Effector memory CD4-positive, alpha-beta T cell (primary cell): Measurements from ENCODE around the gene AVL9.
"Not testable (repeated sequence)": the region's sequence is repeated elsewhere in the genome, so short reads cannot be mapped to it uniquely, and the experiment has no call there.

Experiments
- DNase-seq, 3 donors: peaks; one replicate each; pipeline ENCODE4 v3.0.0-alpha.2; 2020
- H3K27ac ChIP-seq: 2 replicates; pipeline ENCODE4 v1.7.0; 2013; ENCODE audit warnings: mild to moderate bottlenecking, low read length, moderate library complexity; ENCODE audit not compliant: insufficient read depth, poor library complexity, severe bottlenecking
- H3K27me3 ChIP-seq: replicated peaks from 2 replicates; pipeline ENCODE4 v1.7.0; 2013; ENCODE audit warnings: mild to moderate bottlenecking, low read length; ENCODE audit not compliant: insufficient read depth, control insufficient read depth, poor library complexity, severe bottlenecking
- H3K36me3 ChIP-seq: 2 replicates; pipeline ENCODE4 v1.7.0; 2013; ENCODE audit warnings: mild to moderate bottlenecking, low read length, moderate library complexity; ENCODE audit not compliant: control insufficient read depth, insufficient read depth
- H3K4me1 ChIP-seq: 2 replicates; pipeline ENCODE4 v1.7.0; 2013; ENCODE audit warnings: low read length, mild to moderate bottlenecking; ENCODE audit not compliant: control insufficient read depth, insufficient read depth, poor library complexity, severe bottlenecking
- H3K4me3 ChIP-seq: 2 replicates; pipeline ENCODE4 v1.7.0; 2013; ENCODE audit warnings: low read length, low read depth, mild to moderate bottlenecking; ENCODE audit not compliant: insufficient read depth, poor library complexity, severe bottlenecking
- H3K9me3 ChIP-seq: 2 replicates; pipeline ENCODE4 v1.7.0; 2013; ENCODE audit warnings: mild to moderate bottlenecking, low read length, moderate library complexity; ENCODE audit not compliant: control insufficient read depth
- total RNA-seq, 3 donors: gene quantifications; one replicate each; lab custom pipeline; 2026; lab: John Stamatoyannopoulos, UW

Gene AVL9
- total RNA-seq = 49.2 to 65.8 (median 57.4) reads per million in 3 donors

DNA sequence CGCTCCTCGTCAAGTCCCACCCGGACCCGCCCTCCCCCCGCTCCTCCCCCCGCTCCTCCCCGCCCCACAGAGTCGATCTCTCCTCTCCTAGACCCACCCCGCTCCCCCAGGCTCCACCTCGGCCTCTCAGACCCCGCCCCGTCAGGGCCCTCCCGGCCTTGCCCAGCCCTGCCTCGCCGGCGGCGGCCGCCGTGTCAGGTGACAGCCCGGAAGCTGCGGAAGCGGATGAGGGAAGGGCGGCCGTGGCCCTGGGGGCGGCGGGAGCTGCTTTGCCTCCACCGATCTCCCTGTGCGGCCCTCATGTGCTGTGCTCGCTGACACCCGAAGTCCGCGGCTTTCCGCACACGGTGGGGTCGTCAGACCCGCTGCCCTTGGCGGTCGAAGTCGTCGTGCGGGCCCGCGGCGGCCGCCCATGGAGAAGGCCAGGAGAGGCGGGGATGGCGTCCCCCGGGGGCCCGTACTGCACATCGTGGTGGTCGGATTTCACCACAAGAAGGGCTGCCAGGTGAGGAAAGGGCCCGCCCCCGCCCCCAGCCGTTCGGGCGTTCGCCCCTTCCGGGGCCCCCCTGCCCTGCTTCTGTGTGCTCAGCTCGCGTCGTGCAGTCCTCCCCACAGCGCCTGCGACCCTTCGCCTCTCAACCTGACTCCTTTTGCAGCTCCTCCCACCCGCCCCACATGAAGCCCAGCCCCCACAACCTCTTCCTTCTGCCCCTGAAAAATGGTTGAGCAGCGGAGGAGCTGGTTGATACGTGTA lies at the start of gene AVL9:
TSS of gene AVL9 (plus strand) at position 192 of the 754 bp plus-strand sequence. CDS start at position 413, 221 bp downstream.
- Histone ChIP-seq H3K27me3 (no peaks in the 10 kb centered on the region), H3K4me1 (peaks cover 10% of the 10 kb centered on the region), H3K4me3 (peak within 1 kb of the TSS; percentile 96), H3K9me3 (no peaks in the 10 kb centered on the region), H3K36me3 (no peaks in the 10 kb centered on the region), H3K27ac (peak within 1 kb of the TSS; percentile 96)
- peak; percentile 98 to 99 (median 98) for DNase-seq

DNA sequence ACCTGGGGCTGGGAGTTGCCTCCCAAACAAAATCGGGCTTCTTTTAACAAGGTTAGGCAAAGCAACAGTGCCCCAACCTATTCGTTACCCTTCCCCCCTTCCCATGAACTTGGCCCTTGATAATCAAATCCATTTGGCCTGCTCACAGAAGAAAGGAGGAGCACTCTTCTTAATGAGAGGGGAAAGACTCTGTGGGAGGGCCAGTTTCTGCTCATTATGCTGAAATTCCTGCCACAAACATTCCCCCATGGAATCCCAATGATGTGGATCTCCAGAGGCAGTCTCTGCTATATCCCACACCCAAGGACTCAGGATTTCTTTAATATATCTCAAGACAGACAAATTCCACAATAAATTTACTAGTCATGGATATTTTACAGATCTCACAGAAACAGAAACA lies 48.1 kb upstream of the AVL9 start:
- Histone ChIP-seq H3K4me3 (no peak overlapping the region), H3K27ac (no peak overlapping the region), H3K4me1 (no peaks in the 10 kb centered on the region), H3K9me3 (no peaks in the 10 kb centered on the region), H3K36me3 (no peaks in the 10 kb centered on the region), H3K27me3 (no peaks in the 10 kb centered on the region)
- DNase-seq = no peak

GRCh38 chr7:32453341-32454011 lies 41.8 kb upstream of the AVL9 start:
- DNase-seq = no peak
- no peaks in the 10 kb centered on the region for H3K9me3 ChIP-seq
- no peak overlapping the region for H3K27ac ChIP-seq
- no peak overlapping the region for H3K4me3 ChIP-seq
- H3K27me3 ChIP-seq = no peaks in the 10 kb centered on the region
- H3K36me3 ChIP-seq = no peaks in the 10 kb centered on the region
- H3K4me1 ChIP-seq = no peaks in the 10 kb centered on the region

DNA sequence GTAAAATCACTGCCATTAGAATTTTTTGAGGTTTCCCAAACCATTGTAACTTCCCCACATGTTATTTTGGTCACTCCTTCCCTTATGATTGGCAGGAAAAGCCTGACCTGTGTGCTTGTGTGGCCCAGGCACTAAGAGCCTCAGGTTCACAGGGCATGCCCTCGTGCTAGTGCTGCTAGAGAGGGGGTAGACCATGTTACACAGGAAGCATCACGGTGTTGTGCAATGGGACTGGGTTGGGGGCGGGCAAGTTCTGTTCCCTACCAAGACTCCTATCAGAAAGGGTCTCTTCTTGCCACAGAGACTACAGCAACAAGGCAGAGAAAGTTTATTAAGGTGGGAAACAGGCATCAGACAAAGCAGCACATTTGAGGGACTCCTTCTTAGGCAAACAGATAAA lies 37.3 kb upstream of the AVL9 start:
- no peak for DNase-seq
- H3K27me3 ChIP-seq = no peaks in the 10 kb centered on the region
- H3K27ac ChIP-seq = no peak overlapping the region
- H3K36me3 ChIP-seq = no peaks in the 10 kb centered on the region
- no peaks in the 10 kb centered on the region for H3K4me1 ChIP-seq
- H3K9me3 ChIP-seq = no peaks in the 10 kb centered on the region
- no peak overlapping the region for H3K4me3 ChIP-seq

- H3K4me1 ChIP-seq = no peaks in the 10 kb centered on the region
- DNase-seq = no peak
- H3K27ac ChIP-seq = no peak overlapping the region
- H3K27me3 ChIP-seq = no peaks in the 10 kb centered on the region
- H3K4me3 ChIP-seq = no peak overlapping the region
- no peaks in the 10 kb centered on the region for H3K36me3 ChIP-seq
- no peaks in the 10 kb centered on the region for H3K9me3 ChIP-seq
Measured at GRCh38 chr7:32459788-32460187, 35.5 kb upstream of the AVL9 start.

- DNase-seq = no peak
- H3K36me3 ChIP-seq = no peaks in the 10 kb centered on the region
- no peak overlapping the region for H3K27ac ChIP-seq
- no peaks in the 10 kb centered on the region for H3K4me1 ChIP-seq
- no peaks in the 10 kb centered on the region for H3K27me3 ChIP-seq
- H3K9me3 ChIP-seq = no peaks in the 10 kb centered on the region
- no peak overlapping the region for H3K4me3 ChIP-seq
Measured at GRCh38 chr7:32461484-32461883, 33.8 kb upstream of the AVL9 start.

GRCh38 chr7:32462451-32462850 lies 32.8 kb upstream of the AVL9 start:
- Histone ChIP-seq H3K27ac (no peak overlapping the region), H3K27me3 (no peaks in the 10 kb centered on the region), H3K4me3 (no peak overlapping the region), H3K9me3 (no peaks in the 10 kb centered on the region), H3K36me3 (no peaks in the 10 kb centered on the region), H3K4me1 (no peaks in the 10 kb centered on the region)
- DNase-seq = no peak

DNA sequence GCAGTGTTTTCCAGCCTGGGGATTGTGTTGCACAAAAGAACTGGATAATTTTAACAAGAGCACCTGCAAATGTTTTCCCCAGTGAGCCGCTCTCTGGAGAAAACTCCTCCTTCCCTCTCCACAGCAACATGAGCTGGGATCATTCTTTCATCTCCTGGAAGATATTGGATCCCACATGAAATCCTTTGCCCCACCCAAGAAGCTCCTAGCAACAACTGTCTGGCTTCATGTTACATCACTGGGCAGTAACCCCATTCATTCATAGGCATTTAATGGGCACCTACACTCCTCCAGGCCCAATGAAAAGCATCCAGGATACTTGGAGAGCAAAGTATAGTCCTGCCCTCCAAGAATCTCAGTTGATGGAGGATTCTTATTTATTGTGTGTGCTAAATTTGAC lies 32.3 kb upstream of the AVL9 start:
- DNase-seq = no peak
- no peaks in the 10 kb centered on the region for H3K4me1 ChIP-seq
- H3K4me3 ChIP-seq = no peak overlapping the region
- H3K27ac ChIP-seq = no peak overlapping the region
- no peaks in the 10 kb centered on the region for H3K36me3 ChIP-seq
- H3K27me3 ChIP-seq = no peaks in the 10 kb centered on the region
- no peaks in the 10 kb centered on the region for H3K9me3 ChIP-seq

DNA sequence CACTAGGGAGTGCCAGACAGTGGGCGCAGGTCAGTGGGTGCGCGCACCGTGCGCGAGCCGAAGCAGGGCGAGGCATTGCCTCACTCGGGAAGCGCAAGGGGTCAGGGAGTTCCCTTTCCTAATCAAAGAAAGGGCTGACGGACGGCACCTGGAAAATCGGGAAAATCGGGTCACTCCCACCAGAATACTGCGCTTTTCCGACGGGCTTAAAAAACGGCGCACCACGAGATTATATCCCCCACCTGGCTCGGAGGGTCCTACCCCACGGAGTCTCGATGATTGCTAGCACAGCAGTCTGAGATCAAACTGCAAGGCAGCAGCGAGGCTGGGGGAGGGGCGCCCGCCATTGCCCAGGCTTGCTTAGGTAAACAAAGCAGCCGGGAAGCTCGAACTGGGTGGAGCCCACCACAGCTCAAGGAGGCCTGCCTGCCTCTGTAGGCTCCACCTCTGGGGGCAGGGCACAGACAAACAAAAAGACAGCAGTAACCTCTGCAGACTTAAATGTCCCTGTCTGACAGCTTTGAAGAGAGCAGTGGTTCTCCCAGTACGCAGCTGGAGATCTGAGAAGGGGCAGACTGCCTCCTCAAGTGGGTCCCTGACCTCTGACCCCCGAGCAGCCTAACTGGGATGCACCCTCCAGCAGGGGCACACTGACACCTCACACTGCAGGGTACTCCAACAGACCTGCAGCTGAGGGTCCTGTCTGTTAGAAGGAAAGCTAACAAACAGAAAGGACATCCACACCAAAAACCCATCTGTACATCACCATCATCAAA lies 30.5 kb upstream of the AVL9 start:
- not testable (repeated sequence) for H3K4me3 ChIP-seq, H3K4me1 ChIP-seq, H3K36me3 ChIP-seq, H3K9me3 ChIP-seq, H3K27ac ChIP-seq, DNase-seq, H3K27me3 ChIP-seq

DNA sequence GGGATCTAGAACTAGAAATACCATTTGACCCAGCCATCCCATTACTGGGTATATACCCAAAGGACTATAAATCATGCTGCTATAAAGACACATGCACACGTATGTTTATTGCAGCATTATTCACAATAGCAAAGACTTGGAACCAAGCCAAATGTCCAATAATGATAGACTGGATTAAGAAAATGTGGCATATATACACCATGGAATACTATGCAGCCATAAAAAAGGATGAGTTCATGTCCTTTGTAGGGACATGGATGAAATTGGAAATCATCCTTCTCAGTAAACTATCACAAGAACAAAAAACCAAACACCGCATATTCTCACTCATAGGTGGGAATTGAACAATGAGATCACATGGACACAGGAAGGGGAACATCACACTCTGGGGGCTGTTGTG lies 25.3 kb upstream of the AVL9 start:
- H3K36me3 ChIP-seq, DNase-seq, H3K9me3 ChIP-seq, H3K4me1 ChIP-seq, H3K27ac ChIP-seq, H3K4me3 ChIP-seq, H3K27me3 ChIP-seq: not testable (repeated sequence)
